Measurements from ENCODE around the gene MKX.

GRCh38 chr10:27699776-27700175 is 45.8 kb downstream of the MKX start:
- no peak for TF ChIP-seq CTCF (IDR thresholded peaks at IDR 0.05)
- TF ChIP-seq POLR2A (IDR thresholded peaks at IDR 0.05): no peak
- TF ChIP-seq EP300 (IDR thresholded peaks at IDR 0.05): no peak

Measured in tibial nerve (tissue), 4 donors.